Endothelial cell of umbilical vein (primary cell): ENCODE results near the gene ARL5C. TPM values are rescaled to one million over a fixed set of nuclear protein-coding genes. Genes with fewer than 3 reads are reported as not detected.

Experiments used
- BruUV-seq: library from RNA; stranded (reverse); fragments of 400-500 nt; replicated peaks from 2 replicates; lab custom pipeline; 2021; lab: Mats Ljungman, UMichigan
- CTCF ChIA-PET: fragments of 300-600, 350-600 bp; sonication (Branson Sonifier 250); formaldehyde crosslinking; loops from one replicate; lab custom pipeline; 2021; ENCODE audit warnings: antibody characterized with exemption, inconsistent platforms; lab: Charles Lee
- POLR2A ChIA-PET: fragments of 300-600, 350-600 bp; sonication (Branson Sonifier 250); formaldehyde crosslinking; loops from one replicate; lab custom pipeline; 2021; ENCODE audit warnings: antibody characterized with exemption, inconsistent platforms; lab: Charles Lee
- DNase-seq: peaks from one replicate; pipeline ENCODE4 v3.0.0-alpha.2; 2011; ENCODE audit warnings: low read depth, low spot score
- FAIRE-seq: peaks from 2 replicates; lab custom pipeline; 2011; peaks lifted over from hg19 to GRCh38; lab: Jason Lieb, UNC
- H2AFZ ChIP-seq: 2 replicates; pipeline ENCODE4 v1.6.0; 2012; ENCODE audit warnings: low read depth, low read length, control low read depth, inconsistent platforms
- H3K27ac ChIP-seq: 2 replicates; pipeline ENCODE4 v1.5.1; 2011; ENCODE audit warnings: low read depth, mild to moderate bottlenecking, control low read depth, low read length, moderate library complexity; ENCODE audit not compliant: insufficient read depth
- H3K27me3 ChIP-seq, 2 experiments: 2 replicates each; pipeline versions ENCODE4 v1.6.0 to v1.6.1; 2011; ENCODE audit warnings: low read length in 2 of 2, mixed read lengths in 1 of 2; ENCODE audit not compliant: control insufficient read depth in 2 of 2, insufficient read depth in 2 of 2
- H3K36me3 ChIP-seq, 2 experiments: 2 replicates in 1 of 2; 3 replicates in 1 of 2; pipeline ENCODE4 v1.5.1; 2011; ENCODE audit warnings: low read length in 2 of 2, mild to moderate bottlenecking in 1 of 2, moderate library complexity in 1 of 2; ENCODE audit not compliant: control insufficient read depth in 2 of 2, insufficient read depth in 2 of 2; ENCODE audit errors: extremely low read depth in 1 of 2
- H3K4me1 ChIP-seq: 3 replicates; pipeline ENCODE4 v1.5.1; 2011; ENCODE audit warnings: mild to moderate bottlenecking, low read length; ENCODE audit not compliant: control insufficient read depth, insufficient read depth; ENCODE audit errors: extremely low read depth
- H3K4me2 ChIP-seq: 2 replicates; pipeline ENCODE4 v1.6.1; 2011; ENCODE audit warnings: low read length, control low read depth, mixed read lengths; ENCODE audit not compliant: insufficient read depth
- H3K4me3 ChIP-seq, 3 experiments: fragments of 200-600 bp in 1 of 3; sonication (generic), shearing (Covaris generic) in 1 of 3; replicated peaks in 1 of 3; 2 replicates each; pipeline ENCODE4 v1.5.1; 2011 to 2016; ENCODE audit warnings: control low read depth in 3 of 3, low read length in 3 of 3, mild to moderate bottlenecking in 2 of 3, inconsistent platforms in 1 of 3, low read depth in 1 of 3, moderate library complexity in 1 of 3; ENCODE audit not compliant: insufficient read depth in 1 of 3
- H3K79me2 ChIP-seq: 2 replicates; pipeline ENCODE4 v1.6.0; 2012; ENCODE audit warnings: low read length, inconsistent platforms; ENCODE audit not compliant: control insufficient read depth, insufficient read depth
- H3K9ac ChIP-seq: replicated peaks from 2 replicates; pipeline ENCODE3; 2011; ENCODE audit warnings: low read length, control low read depth; ENCODE audit not compliant: insufficient read depth; ENCODE audit errors: extremely low read depth
- H3K9me1 ChIP-seq: replicated peaks from 3 replicates; pipeline ENCODE4 v1.6.0; 2011; ENCODE audit warnings: mild to moderate bottlenecking, low read length; ENCODE audit not compliant: control insufficient read depth, insufficient read depth; ENCODE audit errors: extremely low read depth
- H3K9me3 ChIP-seq: replicated peaks from 2 replicates; pipeline ENCODE4 v1.5.1; 2012; ENCODE audit warnings: low read length, inconsistent platforms; ENCODE audit not compliant: control insufficient read depth, insufficient read depth
- H4K20me1 ChIP-seq: replicated peaks from 2 replicates; pipeline ENCODE3; 2011; ENCODE audit warnings: mild to moderate bottlenecking, low read length; ENCODE audit not compliant: control insufficient read depth, insufficient read depth; ENCODE audit errors: extremely low read depth
- EZH2 ChIP-seq: IDR thresholded peaks from 2 replicates; pipeline ENCODE4 v1.6.1; 2012; ENCODE audit warnings: borderline replicate concordance, low read depth, mild to moderate bottlenecking, moderate library complexity, low read length, inconsistent platforms; ENCODE audit not compliant: severe bottlenecking
- FOS ChIP-seq: IDR thresholded peaks from 2 replicates; pipeline ENCODE4 v1.6.1; 2011; ENCODE audit warnings: mild to moderate bottlenecking, low read length, moderate library complexity, borderline replicate concordance; ENCODE audit not compliant: insufficient read depth
- GATA2 ChIP-seq: IDR thresholded peaks from 2 replicates; pipeline ENCODE4 v1.7.0; 2011; ENCODE audit warnings: low read depth, mild to moderate bottlenecking, moderate library complexity, mixed read lengths, low read length; ENCODE audit not compliant: insufficient read length, insufficient read depth
- JUN ChIP-seq: IDR thresholded peaks from 2 replicates; pipeline ENCODE4 v1.6.1; 2011; ENCODE audit warnings: borderline replicate concordance, low read depth; ENCODE audit not compliant: insufficient read length, insufficient read depth
- MYC ChIP-seq: IDR thresholded peaks from one replicate; pipeline ENCODE4 v1.6.1; 2011; ENCODE audit warnings: mild to moderate bottlenecking, low read depth, low read length
- POLR2A ChIP-seq: IDR thresholded peaks from 2 replicates; pipeline ENCODE4 v1.6.1; 2012; ENCODE audit warnings: low read depth, mild to moderate bottlenecking, control low read depth, low read length
- POLR2AphosphoS5 ChIP-seq: IDR thresholded peaks from 2 replicates; pipeline ENCODE4 v1.6.1; 2012; ENCODE audit warnings: low read depth, mild to moderate bottlenecking, control low read depth, low read length, moderate library complexity; ENCODE audit not compliant: insufficient read depth
- dilution Hi-C: fragments of 300-500 bp; cut with MboI; formaldehyde crosslinking; loops from one replicate; pipeline ENCODE4 v1.15.0; 2019; ENCODE audit warnings: low sequenced_read_pairs; ENCODE audit not compliant: extremely low pct_ligation_motif_present
- intact Hi-C: fragments of 100-400 bp; cut with micrococcal nuclease; formaldehyde crosslinking; loops from one replicate; pipeline ENCODE4 v1.10.0; 2022
- polyA plus RNA-seq, 4 experiments: library from polyadenylated mRNA; depleted of rRNA in 3 of 4; stranded (reverse) in 3 of 4; unstranded in 1 of 4; fragments of >200 nt; gene quantifications; 2 replicates each; pipeline versions ENCODE4 v1.2.1 to v1.2.3, GENCODE V29; 2011 to 2012; ENCODE audit warnings: missing spikeins in 1 of 4
- total RNA-seq: library from RNA; stranded (reverse); gene quantifications from 2 replicates; pipeline ENCODE4 v1.2.3, GENCODE V29; 2021
- TF ChIP-seq, protein P1 (sequence below): IDR thresholded peaks from 2 replicates; pipeline ENCODE4 v1.6.1; 2011; ENCODE audit not compliant: insufficient read depth, insufficient read length
- TF ChIP-seq, protein P2 (sequence below), 2 donors: IDR thresholded peaks; 1 replicate in 1 of 2; 2 replicates in 1 of 2; pipeline ENCODE4 v1.5.1; 2011; ENCODE audit warnings: low read length in 2 of 2, mild to moderate bottlenecking in 2 of 2, moderate library complexity in 2 of 2, control low read depth in 1 of 2, inconsistent platforms in 1 of 2, low read depth in 1 of 2; ENCODE audit not compliant: insufficient read depth in 1 of 2; ENCODE audit errors: extremely low read depth in 1 of 2

ARL5C gene
- total and polyA plus RNA-seq, 2 donors (not counting 3 experiments of a cell fraction or from before 2014, with no cell fraction given), result not detected

DNA sequence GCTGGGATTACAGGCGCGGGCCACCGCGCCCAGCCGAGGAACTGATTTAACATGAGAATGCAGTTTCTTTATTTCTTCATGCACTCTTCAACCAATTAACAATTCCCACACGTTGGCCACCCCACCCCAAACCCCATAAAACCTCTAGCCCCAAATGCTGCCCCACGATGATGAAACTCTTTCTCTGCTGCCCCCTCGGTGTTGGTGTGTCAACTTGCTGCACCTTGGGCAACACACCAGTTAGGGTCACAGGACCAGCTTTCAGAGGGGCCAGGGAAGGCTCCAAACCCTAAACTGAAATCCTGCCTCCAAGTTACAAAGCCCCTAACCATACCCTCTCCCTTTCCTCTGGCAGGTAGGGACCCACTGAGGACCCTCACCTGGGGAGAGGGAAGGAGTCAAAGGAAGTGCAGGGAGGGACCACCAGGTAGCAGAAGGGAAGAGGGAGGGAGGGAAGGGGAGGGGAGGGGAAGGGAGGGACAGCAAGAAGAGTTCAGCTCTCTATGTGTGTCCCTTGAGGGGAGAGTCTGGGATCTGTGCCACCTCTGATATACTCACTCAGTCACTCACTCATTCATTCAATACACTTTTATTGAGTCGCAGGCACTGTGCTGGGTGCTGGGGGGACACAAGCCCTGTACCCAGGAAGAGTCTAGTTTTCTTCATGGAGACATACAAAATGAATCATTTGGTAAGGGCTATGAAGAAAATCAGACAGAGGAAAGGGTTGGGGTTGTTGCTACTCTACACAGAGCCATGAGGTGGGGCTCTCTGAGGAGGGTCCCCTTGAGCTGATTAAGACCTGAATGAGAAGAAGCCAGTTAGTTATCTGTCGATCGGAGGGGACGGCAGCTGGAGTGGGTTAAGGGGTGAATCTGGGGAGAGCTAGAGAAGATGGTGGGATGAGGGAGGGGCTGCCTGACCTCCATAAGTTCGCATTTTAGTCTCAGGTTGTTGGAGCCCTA lies 18.5 kb downstream of the ARL5C start:
- FAIRE-seq, result no peak
- no peak overlapping the region for H3K27ac ChIP-seq
- dilution Hi-C loops, result no loop called here
- no peaks in the 10 kb centered on the region for H3K36me3 ChIP-seq
- intact Hi-C loops, result no loop called here
- POLR2A ChIA-PET, result no interaction called here
- no peaks in the 10 kb centered on the region for H3K9me1 ChIP-seq
- H3K27me3 ChIP-seq, result peaks cover 16 to 27% of the 10 kb centered on the region in 2 experiments
- no peaks in the 10 kb centered on the region for H3K9me3 ChIP-seq
- no peak overlapping the region for H3K9ac ChIP-seq
- no peak overlapping the region for H2AFZ ChIP-seq
- DNase-seq, result no peak
- H3K4me2 ChIP-seq, result no peak overlapping the region
- no peak overlapping the region for H3K4me3 ChIP-seq
- TF ChIP-seq GATA2 (no peak), FOS (no peak), MYC (no peak), JUN (no peak), EZH2 (no peak), POLR2A (no peak), POLR2AphosphoS5 (no peak)
- TF ChIP-seq, protein P1, sequence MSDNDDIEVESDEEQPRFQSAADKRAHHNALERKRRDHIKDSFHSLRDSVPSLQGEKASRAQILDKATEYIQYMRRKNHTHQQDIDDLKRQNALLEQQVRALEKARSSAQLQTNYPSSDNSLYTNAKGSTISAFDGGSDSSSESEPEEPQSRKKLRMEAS, result no peak
- TF ChIP-seq, protein P2, sequence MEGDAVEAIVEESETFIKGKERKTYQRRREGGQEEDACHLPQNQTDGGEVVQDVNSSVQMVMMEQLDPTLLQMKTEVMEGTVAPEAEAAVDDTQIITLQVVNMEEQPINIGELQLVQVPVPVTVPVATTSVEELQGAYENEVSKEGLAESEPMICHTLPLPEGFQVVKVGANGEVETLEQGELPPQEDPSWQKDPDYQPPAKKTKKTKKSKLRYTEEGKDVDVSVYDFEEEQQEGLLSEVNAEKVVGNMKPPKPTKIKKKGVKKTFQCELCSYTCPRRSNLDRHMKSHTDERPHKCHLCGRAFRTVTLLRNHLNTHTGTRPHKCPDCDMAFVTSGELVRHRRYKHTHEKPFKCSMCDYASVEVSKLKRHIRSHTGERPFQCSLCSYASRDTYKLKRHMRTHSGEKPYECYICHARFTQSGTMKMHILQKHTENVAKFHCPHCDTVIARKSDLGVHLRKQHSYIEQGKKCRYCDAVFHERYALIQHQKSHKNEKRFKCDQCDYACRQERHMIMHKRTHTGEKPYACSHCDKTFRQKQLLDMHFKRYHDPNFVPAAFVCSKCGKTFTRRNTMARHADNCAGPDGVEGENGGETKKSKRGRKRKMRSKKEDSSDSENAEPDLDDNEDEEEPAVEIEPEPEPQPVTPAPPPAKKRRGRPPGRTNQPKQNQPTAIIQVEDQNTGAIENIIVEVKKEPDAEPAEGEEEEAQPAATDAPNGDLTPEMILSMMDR (IDR thresholded peaks at IDR 0.05; ENCODE audit: extremely low read depth in 1 of 2, insufficient read depth in 1 of 2, low read depth in 1 of 2, low read length in 2 of 2), result no peak
- H4K20me1 ChIP-seq, result no peaks in the 10 kb centered on the region
- no peaks in the 10 kb centered on the region for H3K4me1 ChIP-seq
- H3K79me2 ChIP-seq, result no peaks in the 10 kb centered on the region
- CTCF ChIA-PET, result interaction anchor here (0.7 to 14.1 kb wide), 2 partner anchors 164 to 821 kb away, joined by 6 to 550 read pairs; no protein-coding TSS in a partner anchor
- no TSS peak for BruUV-seq
